H9 (cell line): ENCODE data around the gene RNF212. TPM values are rescaled to one million over a fixed set of nuclear protein-coding genes. Genes with fewer than 3 reads are reported as not detected.
"Not testable (repeated sequence)": the region's sequence is repeated elsewhere in the genome, so short reads cannot be mapped to it uniquely, and the experiment has no call there.

Experiments
- DNase-seq: peaks from one replicate; pipeline ENCODE4 v3.0.0-alpha.2; 2017
- H2AFZ ChIP-seq: one replicate; pipeline ENCODE4 v1.6.1; 2013; ENCODE audit warnings: mild to moderate bottlenecking, low read length, control low read depth, moderate library complexity
- H2AK5ac ChIP-seq: 2 replicates; pipeline ENCODE4 v1.6.1; 2013; ENCODE audit warnings: low read length, control low read depth, mixed read lengths; ENCODE audit not compliant: insufficient read length
- H2BK120ac ChIP-seq: one replicate; pipeline ENCODE4 v1.6.1; 2013; ENCODE audit warnings: low read depth, mild to moderate bottlenecking, low read length, control low read depth, inconsistent platforms; ENCODE audit not compliant: poor library complexity, severe bottlenecking
- H2BK12ac ChIP-seq: 2 replicates; pipeline ENCODE4 v1.6.1; 2013; ENCODE audit warnings: low read length, control low read depth, mixed read lengths, low read depth; ENCODE audit not compliant: insufficient read length
- H2BK15ac ChIP-seq: 2 replicates; pipeline ENCODE4 v1.6.1; 2013; ENCODE audit warnings: low read depth, low read length, control low read depth
- H2BK20ac ChIP-seq: one replicate; pipeline ENCODE4 v1.6.1; 2013; ENCODE audit warnings: low read depth, mild to moderate bottlenecking, low read length, control low read depth, inconsistent platforms; ENCODE audit not compliant: poor library complexity, severe bottlenecking
- H2BK5ac ChIP-seq: 2 replicates; pipeline ENCODE4 v1.6.1; 2013; ENCODE audit warnings: low read length, control low read depth, mixed read lengths; ENCODE audit not compliant: insufficient read length
- H3K14ac ChIP-seq: 2 replicates; pipeline ENCODE4 v1.6.1; 2013; ENCODE audit warnings: low read length, control low read depth; ENCODE audit not compliant: insufficient read depth
- H3K18ac ChIP-seq: 2 replicates; pipeline ENCODE4 v1.6.1; 2013; ENCODE audit warnings: low read depth, mild to moderate bottlenecking, mixed read lengths, low read length, control low read depth; ENCODE audit not compliant: insufficient read length
- H3K23ac ChIP-seq: 2 replicates; pipeline ENCODE4 v1.6.1; 2013; ENCODE audit warnings: low read length, control low read depth, mixed read lengths, low read depth; ENCODE audit not compliant: insufficient read length
- H3K23me2 ChIP-seq: 2 replicates; pipeline ENCODE4 v1.6.1; 2013; ENCODE audit warnings: low read depth, mild to moderate bottlenecking, mixed read lengths, low read length, control low read depth; ENCODE audit not compliant: insufficient read length, poor library complexity, severe bottlenecking
- H3K27ac ChIP-seq: 2 replicates; pipeline ENCODE4 v1.5.1; 2013; ENCODE audit warnings: low read length, control low read depth, mixed read lengths, low read depth; ENCODE audit not compliant: insufficient read length
- H3K27me3 ChIP-seq: 2 replicates; pipeline ENCODE4 v1.6.1; 2013; ENCODE audit warnings: low read length, control low read depth, inconsistent platforms; ENCODE audit not compliant: insufficient read depth
- H3K4ac ChIP-seq: 2 replicates; pipeline ENCODE4 v1.6.1; 2013; ENCODE audit warnings: low read depth, mild to moderate bottlenecking, control low read depth, inconsistent platforms, low read length, moderate library complexity
- H3K4me1 ChIP-seq: 2 replicates; pipeline ENCODE4 v1.6.1; 2013; ENCODE audit warnings: low read length, control low read depth, inconsistent platforms; ENCODE audit not compliant: insufficient read depth
- H3K4me2 ChIP-seq: 2 replicates; pipeline ENCODE4 v1.6.1; 2013; ENCODE audit warnings: low read length, control low read depth, mixed read lengths; ENCODE audit not compliant: insufficient read length, insufficient read depth
- H3K56ac ChIP-seq: 2 replicates; pipeline ENCODE4 v1.6.1; 2013; ENCODE audit warnings: low read depth, mild to moderate bottlenecking, mixed read lengths, low read length, control low read depth; ENCODE audit not compliant: insufficient read length
- H3K79me1 ChIP-seq: 2 replicates; pipeline ENCODE4 v1.6.1; 2013; ENCODE audit warnings: low read depth, mild to moderate bottlenecking, moderate library complexity, low read length, control low read depth, inconsistent platforms; ENCODE audit not compliant: insufficient read depth, poor library complexity, severe bottlenecking
- H3K79me2 ChIP-seq: 2 replicates; pipeline ENCODE4 v1.6.1; 2013; ENCODE audit warnings: low read length, control low read depth, inconsistent platforms; ENCODE audit not compliant: insufficient read depth
- H3K9ac ChIP-seq: 2 replicates; pipeline ENCODE4 v1.6.1; 2013; ENCODE audit warnings: low read length, control low read depth, mixed read lengths; ENCODE audit not compliant: insufficient read length; ENCODE audit errors: extremely low read depth
- H3K9me3 ChIP-seq: one replicate; pipeline ENCODE4 v1.6.1; 2013; ENCODE audit warnings: low read depth, low read length, inconsistent platforms; ENCODE audit not compliant: control insufficient read depth
- H3T11ph ChIP-seq: one replicate; pipeline ENCODE4 v1.6.1; 2013; ENCODE audit warnings: mild to moderate bottlenecking, low read length, control low read depth, inconsistent platforms
- H4K20me1 ChIP-seq: one replicate; pipeline ENCODE4 v1.6.1; 2013; ENCODE audit not compliant: control insufficient read depth, insufficient read length, insufficient read depth
- H4K5ac ChIP-seq: 2 replicates; pipeline ENCODE4 v1.6.1; 2013; ENCODE audit warnings: low read depth, mild to moderate bottlenecking, mixed read lengths, low read length, control low read depth; ENCODE audit not compliant: insufficient read length
- H4K8ac ChIP-seq: replicated peaks from 2 replicates; pipeline ENCODE4 v1.6.1; 2013; ENCODE audit warnings: low read length, control low read depth, mixed read lengths, low read depth; ENCODE audit not compliant: insufficient read length
- H4K91ac ChIP-seq: 2 replicates; pipeline ENCODE4 v1.6.1; 2013; ENCODE audit warnings: low read depth, mild to moderate bottlenecking, moderate library complexity, mixed read lengths, low read length, control low read depth; ENCODE audit not compliant: insufficient read length
- H3K27ac Mint-ChIP-seq, 3 experiments: 2 replicates in 2 of 3; 3 replicates in 1 of 3; pipeline ENCODE4 v1.8.0; 2020 to 2021; ENCODE audit warnings: mixed read lengths in 3 of 3, mild to moderate bottlenecking in 1 of 3, moderate library complexity in 1 of 3
- H3K27me3 Mint-ChIP-seq: 2 replicates; pipeline ENCODE4 v1.8.0; 2021; ENCODE audit warnings: low read depth, mild to moderate bottlenecking, moderate library complexity, mixed read lengths
- H3K36me3 Mint-ChIP-seq, 3 experiments: 2 replicates in 2 of 3; 3 replicates in 1 of 3; pipeline ENCODE4 v1.8.0; 2020 to 2021; ENCODE audit warnings: low read depth in 3 of 3, mixed read lengths in 3 of 3; ENCODE audit not compliant: insufficient read depth in 1 of 3
- H3K4me1 Mint-ChIP-seq, 2 experiments: 2 replicates each; pipeline ENCODE4 v1.8.0; 2020; ENCODE audit warnings: mixed read lengths in 2 of 2
- H3K4me3 Mint-ChIP-seq, 2 experiments: 2 replicates in 1 of 2; 3 replicates in 1 of 2; pipeline ENCODE4 v1.8.0; 2020 to 2021; ENCODE audit warnings: mild to moderate bottlenecking in 2 of 2, mixed read lengths in 2 of 2, moderate library complexity in 1 of 2
- H3K9me3 Mint-ChIP-seq, 2 experiments: 2 replicates in 1 of 2; 3 replicates in 1 of 2; pipeline ENCODE4 v1.8.0; 2020; ENCODE audit warnings: mild to moderate bottlenecking in 2 of 2, mixed read lengths in 2 of 2, moderate library complexity in 1 of 2
- WGBS: extraction: QIAGEN DNeasy Blood & Tissue Kit; methylation state at CpG from one replicate; pipeline ENCODE4 v1.1.7; 2013; ENCODE audit warnings: missing lambda C conversion rate, low lambda C conversion rate, mixed read lengths; ENCODE audit not compliant: insufficient read length; ENCODE audit errors: extremely low coverage; 5-methylcytosine and 5-hydroxymethylcytosine counted together
- total RNA-seq: library from RNA; stranded (reverse); gene quantifications from 2 replicates; pipeline ENCODE4 v1.2.1, GENCODE V29; 2021
- TF ChIP-seq, protein P1 (sequence below): fragments of 200-600 bp; sonication (generic); conservative IDR thresholded peaks from 3 replicates; pipeline ENCODE4 v1.8.0; 2021; ENCODE audit warnings: antibody characterized with exemption, mild to moderate bottlenecking

Gene RNF212
- total RNA-seq, 1 experiment from 2014 or later: 3.0 TPM

DNA sequence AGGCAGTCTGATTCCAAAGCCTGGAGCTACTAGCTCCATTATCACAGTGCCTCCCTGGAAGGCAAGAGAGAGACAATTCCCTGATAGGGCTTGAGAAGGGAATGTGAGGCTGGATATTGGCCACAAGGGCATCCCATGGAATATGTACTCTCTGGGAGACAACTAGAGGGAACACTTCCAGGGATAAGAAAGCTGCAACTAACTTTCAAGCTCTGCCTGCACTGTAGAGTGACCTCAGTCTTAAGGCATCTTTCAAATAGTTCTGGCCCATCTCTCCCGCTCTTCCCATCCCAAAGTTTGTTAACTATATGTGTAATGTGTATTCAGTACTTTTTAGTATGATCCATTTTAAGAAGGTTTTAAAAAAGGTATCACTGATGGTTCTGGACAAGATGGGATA is 13.1 kb upstream of the RNF212 start:
- Histone ChIP-seq H2BK5ac (no peak overlapping the region), H3K23ac (no peak overlapping the region), H3K79me2 (no peaks in the 10 kb centered on the region), H3K9ac (no peak overlapping the region), H4K20me1 (no peaks in the 10 kb centered on the region), H3K23me2 (no peaks in the 10 kb centered on the region), H3K56ac (no peak overlapping the region), H2AFZ (no peak overlapping the region), H3K27me3 (no peaks in the 10 kb centered on the region), H3K79me1 (no peaks in the 10 kb centered on the region), H4K8ac (no peak overlapping the region), H4K91ac (no peak overlapping the region), H3K4ac (no peak overlapping the region), H2AK5ac (no peak overlapping the region), H2BK20ac (no peak overlapping the region), H3K27ac (no peak overlapping the region), H3K4me2 (no peak overlapping the region), H2BK12ac (no peak overlapping the region), H3K18ac (no peak overlapping the region), H2BK120ac (no peak overlapping the region), H4K5ac (no peak overlapping the region), H3T11ph (no peak overlapping the region), H2BK15ac (no peak overlapping the region), H3K9me3 (no peaks in the 10 kb centered on the region), H3K4me1 (no peaks in the 10 kb centered on the region), H3K14ac (no peak overlapping the region)
- WGBS: no CpG with 5 or more reads among the region's 1 CpG
- TF ChIP-seq, protein P1, sequence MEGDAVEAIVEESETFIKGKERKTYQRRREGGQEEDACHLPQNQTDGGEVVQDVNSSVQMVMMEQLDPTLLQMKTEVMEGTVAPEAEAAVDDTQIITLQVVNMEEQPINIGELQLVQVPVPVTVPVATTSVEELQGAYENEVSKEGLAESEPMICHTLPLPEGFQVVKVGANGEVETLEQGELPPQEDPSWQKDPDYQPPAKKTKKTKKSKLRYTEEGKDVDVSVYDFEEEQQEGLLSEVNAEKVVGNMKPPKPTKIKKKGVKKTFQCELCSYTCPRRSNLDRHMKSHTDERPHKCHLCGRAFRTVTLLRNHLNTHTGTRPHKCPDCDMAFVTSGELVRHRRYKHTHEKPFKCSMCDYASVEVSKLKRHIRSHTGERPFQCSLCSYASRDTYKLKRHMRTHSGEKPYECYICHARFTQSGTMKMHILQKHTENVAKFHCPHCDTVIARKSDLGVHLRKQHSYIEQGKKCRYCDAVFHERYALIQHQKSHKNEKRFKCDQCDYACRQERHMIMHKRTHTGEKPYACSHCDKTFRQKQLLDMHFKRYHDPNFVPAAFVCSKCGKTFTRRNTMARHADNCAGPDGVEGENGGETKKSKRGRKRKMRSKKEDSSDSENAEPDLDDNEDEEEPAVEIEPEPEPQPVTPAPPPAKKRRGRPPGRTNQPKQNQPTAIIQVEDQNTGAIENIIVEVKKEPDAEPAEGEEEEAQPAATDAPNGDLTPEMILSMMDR: no peak
- Mint-ChIP-seq H3K4me1 (no peaks in the 10 kb centered on the region), H3K9me3 (no peaks in the 10 kb centered on the region), H3K27ac (no peak overlapping the region), H3K4me3 (no peak overlapping the region), H3K36me3 (no peaks in the 10 kb centered on the region), H3K27me3 (peaks cover 27% of the 10 kb centered on the region)
- no peak for DNase-seq

DNA sequence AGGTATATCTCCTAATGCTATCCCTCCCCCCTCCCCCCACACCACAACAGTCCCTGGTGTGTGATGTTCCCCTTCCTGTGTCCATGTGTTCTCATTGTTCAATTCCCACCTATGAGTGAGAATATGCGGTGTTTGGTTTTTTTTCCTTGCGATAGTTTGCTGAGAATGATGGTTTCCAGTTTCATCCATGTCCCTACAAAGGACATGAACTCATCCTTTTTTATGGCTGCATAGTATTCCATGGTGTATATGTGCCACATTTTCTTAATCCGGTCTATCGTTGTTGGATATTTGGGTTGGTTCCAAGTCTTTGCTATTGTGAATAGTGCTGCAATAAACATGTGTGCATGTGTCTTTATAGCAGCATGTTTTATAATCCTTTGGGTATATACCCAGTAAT is 12.1 kb upstream of the RNF212 start:
- not testable (repeated sequence) for H2BK15ac ChIP-seq, H3K9ac ChIP-seq, H3K23me2 ChIP-seq, H2BK5ac ChIP-seq, H3K4me3 Mint-ChIP-seq, H4K5ac ChIP-seq, H4K91ac ChIP-seq, H2BK20ac ChIP-seq, H4K8ac ChIP-seq, H3K23ac ChIP-seq, H3K4ac ChIP-seq, H3K79me1 ChIP-seq, H3K27ac ChIP-seq, DNase-seq, H3K27ac Mint-ChIP-seq, H4K20me1 ChIP-seq, H3K4me2 ChIP-seq, H2BK120ac ChIP-seq, H3K9me3 ChIP-seq, H3K4me1 ChIP-seq, H3K79me2 ChIP-seq, H3K9me3 Mint-ChIP-seq, H2AFZ ChIP-seq, H2BK12ac ChIP-seq, H3T11ph ChIP-seq, H3K56ac ChIP-seq, H3K4me1 Mint-ChIP-seq, H3K27me3 ChIP-seq, H3K18ac ChIP-seq, H2AK5ac ChIP-seq, H3K36me3 Mint-ChIP-seq, H3K14ac ChIP-seq
- H3K27me3 Mint-ChIP-seq: peaks cover 28% of the 10 kb centered on the region
- WGBS: no CpG with 5 or more reads among the region's 4 CpGs
